HG03469 (cell line): Measurements from ENCODE around the gene ERC2.

Source experiments
- ATAC-seq: cut with Tn5 transposase; IDR thresholded peaks from one replicate; pipeline ENCODE4 v1.9.1; 2021; ENCODE audit warnings: mild to moderate bottlenecking, moderate library complexity, moderate number of reproducible peaks; ENCODE audit not compliant: unreplicated experiment

The ERC2 gene

GRCh38 chr3:55813268-55814097 lies 654.8 kb downstream of the ERC2 start:
- ATAC-seq, result no peak

- ATAC-seq, result no peak
Observed at GRCh38 chr3:55812394-55813013, 655.8 kb downstream of the ERC2 start.

GRCh38 chr3:55807210-55807609 lies 661.1 kb downstream of the ERC2 start:
- no peak for ATAC-seq

GRCh38 chr3:55805169-55805568 lies 663.1 kb downstream of the ERC2 start:
- ATAC-seq, result no peak

- no peak for ATAC-seq
Observed at GRCh38 chr3:55804170-55805095, 663.8 kb downstream of the ERC2 start.

- no peak for ATAC-seq
Observed at GRCh38 chr3:55802816-55803215, 665.5 kb downstream of the ERC2 start.

GRCh38 chr3:55801676-55802075 lies 666.6 kb downstream of the ERC2 start:
- ATAC-seq, result no peak

GRCh38 chr3:55801068-55801467 lies 667.2 kb downstream of the ERC2 start:
- no peak for ATAC-seq

GRCh38 chr3:55797775-55798174 lies 670.5 kb downstream of the ERC2 start:
- ATAC-seq, result no peak

- no peak for ATAC-seq
Observed at GRCh38 chr3:55797084-55797483, 671.2 kb downstream of the ERC2 start.

- ATAC-seq, result no peak
Observed at GRCh38 chr3:55796533-55796932, 671.7 kb downstream of the ERC2 start.

- ATAC-seq, result no peak
Observed at GRCh38 chr3:55795746-55796145, 672.5 kb downstream of the ERC2 start.

GRCh38 chr3:55795296-55795695 lies 673.0 kb downstream of the ERC2 start:
- ATAC-seq, result no peak

- ATAC-seq, result no peak
Observed at GRCh38 chr3:55792742-55793141, 675.5 kb downstream of the ERC2 start.

GRCh38 chr3:55792009-55792408 lies 676.3 kb downstream of the ERC2 start:
- ATAC-seq, result no peak

- ATAC-seq, result no peak
Observed at GRCh38 chr3:55790596-55791350, 677.5 kb downstream of the ERC2 start.

- ATAC-seq, result no peak
Observed at GRCh38 chr3:55789516-55789915, 678.8 kb downstream of the ERC2 start.

- ATAC-seq, result no peak
Observed at GRCh38 chr3:55782807-55783206, 685.5 kb downstream of the ERC2 start.

- ATAC-seq, result no peak
Observed at GRCh38 chr3:55782351-55782750, 685.9 kb downstream of the ERC2 start.

- ATAC-seq, result no peak
Observed at GRCh38 chr3:55780913-55781312, 687.4 kb downstream of the ERC2 start.

- ATAC-seq, result no peak
Observed at GRCh38 chr3:55779543-55779942, 688.7 kb downstream of the ERC2 start.
